IMR-90 (cell line): Measurements from ENCODE around the gene ABHD16B. TPM values are rescaled to one million over a fixed set of nuclear protein-coding genes. Genes with fewer than 3 reads are reported as not detected.
A peak's percentile ranks its signal among the peaks of the same experiment; 100 is the strongest.

ENCODE experiments used
- ATAC-seq: fragments of 200-7000 bp; cut with Tn5 transposase; 2 replicates; pipeline ENCODE4 v1.9.1; 2020; ENCODE audit warnings: low read depth, mild to moderate bottlenecking, moderate library complexity
- BruUV-seq: library from RNA; stranded (reverse); fragments of 400-500 nt; replicated peaks from 2 replicates; lab custom pipeline; 2021; lab: Mats Ljungman, UMichigan
- CTCF ChIA-PET: fragments of 300-600 bp; formaldehyde crosslinking; extraction: SDS; loops from one replicate; lab custom pipeline; 2021; ENCODE audit warnings: antibody characterized with exemption; lab: Yijun Ruan, JAX
- POLR2A ChIA-PET: fragments of 300-600 bp; sonication (Branson Sonifier 250); formaldehyde crosslinking; loops from one replicate; lab custom pipeline; 2022; ENCODE audit warnings: antibody characterized with exemption; ENCODE audit not compliant: unreplicated experiment; lab: Charles Lee
- DNase-seq: peaks from one replicate; pipeline ENCODE4 v3.0.0; 2013
- H2AFZ ChIP-seq: replicated peaks from 2 replicates; pipeline ENCODE3; 2013; ENCODE audit warnings: low read length, mild to moderate bottlenecking; ENCODE audit not compliant: poor library complexity
- H2AK5ac ChIP-seq: 2 replicates; pipeline ENCODE4 v1.6.1; 2013; ENCODE audit warnings: low read depth, low read length, inconsistent platforms
- H2AK9ac ChIP-seq: replicated peaks from 2 replicates; pipeline ENCODE3; 2013; ENCODE audit warnings: mild to moderate bottlenecking, low read depth, low read length, moderate library complexity; ENCODE audit not compliant: poor library complexity
- H2BK120ac ChIP-seq: 2 replicates; pipeline ENCODE4 v1.6.1; 2013; ENCODE audit warnings: low read depth, low read length, inconsistent platforms
- H2BK15ac ChIP-seq: 3 replicates; pipeline ENCODE4 v1.6.1; 2013; ENCODE audit warnings: low read depth, low read length, inconsistent platforms
- H2BK20ac ChIP-seq: 2 replicates; pipeline ENCODE4 v1.6.1; 2013; ENCODE audit warnings: low read depth, mild to moderate bottlenecking, inconsistent platforms, low read length, moderate library complexity
- H2BK5ac ChIP-seq: 2 replicates; pipeline ENCODE4 v1.6.1; 2013; ENCODE audit warnings: mild to moderate bottlenecking, low read depth, low read length, inconsistent platforms; ENCODE audit not compliant: poor library complexity, severe bottlenecking
- H3K14ac ChIP-seq: replicated peaks from 2 replicates; pipeline ENCODE4 v1.6.1; 2013; ENCODE audit warnings: low read depth, low read length, inconsistent platforms
- H3K18ac ChIP-seq: 2 replicates; pipeline ENCODE4 v1.6.1; 2013; ENCODE audit warnings: low read depth, low read length, control low read depth
- H3K23ac ChIP-seq: 2 replicates; pipeline ENCODE4 v1.6.1; 2013; ENCODE audit warnings: low read depth, low read length, inconsistent platforms
- H3K27ac ChIP-seq: 2 replicates; pipeline ENCODE4 v1.5.1; 2013; ENCODE audit warnings: mild to moderate bottlenecking, control low read depth, low read length; ENCODE audit not compliant: insufficient read depth
- H3K27me3 ChIP-seq: 2 replicates; pipeline ENCODE4 v1.6.1; 2013; ENCODE audit warnings: low read length; ENCODE audit not compliant: control insufficient read depth, insufficient read depth
- H3K36me3 ChIP-seq: 2 replicates; pipeline ENCODE4 v1.6.1; 2013; ENCODE audit warnings: low read length, mixed read lengths; ENCODE audit not compliant: control insufficient read depth, insufficient read depth
- H3K4ac ChIP-seq: 2 replicates; pipeline ENCODE4 v1.6.1; 2013; ENCODE audit warnings: low read depth, low read length, inconsistent platforms
- H3K4me1 ChIP-seq: 2 replicates; pipeline ENCODE4 v1.6.1; 2013; ENCODE audit warnings: low read length, mixed read lengths; ENCODE audit not compliant: control insufficient read depth, insufficient read depth
- H3K4me2 ChIP-seq: 2 replicates; pipeline ENCODE4 v1.6.1; 2013; ENCODE audit warnings: low read depth, mild to moderate bottlenecking, control low read depth, low read length, moderate library complexity
- H3K4me3 ChIP-seq: 2 replicates; pipeline ENCODE4 v1.5.1; 2013; ENCODE audit warnings: low read depth, mild to moderate bottlenecking, control low read depth, low read length, moderate library complexity; ENCODE audit not compliant: insufficient read depth
- H3K56ac ChIP-seq: 2 replicates; pipeline ENCODE4 v1.6.1; 2013; ENCODE audit warnings: low read length, inconsistent platforms; ENCODE audit not compliant: insufficient read depth; ENCODE audit errors: extremely low read depth
- H3K79me1 ChIP-seq, 2 experiments: 2 replicates each; pipeline ENCODE4 v1.6.1; 2013; ENCODE audit warnings: low read length in 2 of 2, inconsistent platforms in 1 of 2, low read depth in 1 of 2
- H3K9ac ChIP-seq: 2 replicates; pipeline ENCODE4 v1.6.1; 2013; ENCODE audit warnings: low read depth, low read length, control low read depth
- H3K9me1 ChIP-seq: 2 replicates; pipeline ENCODE4 v1.6.1; 2013; ENCODE audit warnings: low read length, inconsistent platforms; ENCODE audit not compliant: insufficient read depth
- H3K9me3 ChIP-seq: 2 replicates; pipeline ENCODE4 v1.6.1; 2013; ENCODE audit warnings: low read length; ENCODE audit not compliant: control insufficient read depth, insufficient read depth
- H4K20me1 ChIP-seq: 2 replicates; pipeline ENCODE4 v1.6.1; 2013; ENCODE audit warnings: low read length, inconsistent platforms; ENCODE audit not compliant: insufficient read depth
- H4K5ac ChIP-seq: 2 replicates; pipeline ENCODE4 v1.6.1; 2013; ENCODE audit warnings: mild to moderate bottlenecking, low read depth, low read length, control low read depth
- H4K8ac ChIP-seq, 2 experiments: 2 replicates each; pipeline ENCODE4 v1.6.1; 2013; ENCODE audit warnings: low read depth in 2 of 2, low read length in 2 of 2, control low read depth in 1 of 2, inconsistent platforms in 1 of 2
- H4K91ac ChIP-seq: 2 replicates; pipeline ENCODE4 v1.6.1; 2013; ENCODE audit warnings: low read depth, low read length, inconsistent platforms; ENCODE audit not compliant: insufficient read depth
- FOS ChIP-seq: fragments of 150-350 bp; IDR thresholded peaks from 2 replicates; pipeline ENCODE4 v1.6.1; 2016; ENCODE audit warnings: low read depth, low read length
- MAFK ChIP-seq: IDR thresholded peaks from 2 replicates; pipeline ENCODE4 v1.6.1; 2012; ENCODE audit warnings: low read depth, low read length, improper control_type of control experiment
- MAZ ChIP-seq: IDR thresholded peaks from 2 replicates; pipeline ENCODE4 v1.6.1; 2012; ENCODE audit warnings: low read depth, mild to moderate bottlenecking, low read length, improper control_type of control experiment, moderate library complexity, borderline replicate concordance
- POLR2A ChIP-seq: IDR thresholded peaks from 2 replicates; pipeline ENCODE4 v1.6.1; 2012; ENCODE audit warnings: mild to moderate bottlenecking, low read depth, low read length
- SMC3 ChIP-seq: fragments of 150-350 bp; IDR thresholded peaks from 2 replicates; pipeline ENCODE4 v1.6.1; 2016; ENCODE audit warnings: low read depth, mild to moderate bottlenecking, antibody characterized with exemption, low read length, moderate library complexity
- WGBS, 2 experiments: methylation state at CpG; one replicate each; pipeline versions ENCODE4 v1.1.5 to v1.1.7; 2013; ENCODE audit warnings: missing lambda C conversion rate in 2 of 2; ENCODE audit not compliant: insufficient read length in 1 of 2; ENCODE audit errors: extremely low coverage in 2 of 2; 5-methylcytosine and 5-hydroxymethylcytosine counted together
- dilution Hi-C: fragments of 300-500 bp; cut with HindIII; formaldehyde crosslinking; loops from one replicate; pipeline ENCODE4 v1.14.3; 2018; ENCODE audit warnings: low sequenced_read_pairs; ENCODE audit not compliant: unreplicated experiment
- in situ Hi-C: fragments of 300-500 bp; cut with MboI; formaldehyde crosslinking; loops from 3 replicates; pipeline ENCODE4 v1.14.3; 2019; ENCODE audit warnings: low sequenced_read_pairs, inconsistent platforms, mixed read lengths
- intact Hi-C: fragments of 100-400 bp; cut with micrococcal nuclease; formaldehyde crosslinking; loops from 2 replicates; pipeline ENCODE4 v1.10.0; 2022
- polyA plus RNA-seq, 3 experiments: library from polyadenylated mRNA; depleted of rRNA; stranded (reverse); fragments of >200 nt; gene quantifications; 2 replicates each; pipeline ENCODE4 v1.2.3, GENCODE V29; 2012; ENCODE audit warnings: low replicate concordance in 1 of 3
- total RNA-seq: library from RNA; depleted of rRNA; stranded (reverse); fragments of >200 nt; gene quantifications from 2 replicates; pipeline ENCODE4 v1.2.3, GENCODE V29; 2012

ABHD16B gene
- total and polyA plus RNA-seq, 2 of the 4 experiments (the other 2 are of a cell fraction) = 0.05 TPM; not detected in 1

- H4K20me1 ChIP-seq = no peaks in the 10 kb centered on the region
- H3K9me1 ChIP-seq = peaks cover 13% of the 10 kb centered on the region
- POLR2A ChIA-PET = no interaction called here
- DNase-seq (no peak), ATAC-seq (no peak)
- H4K8ac ChIP-seq = no peak overlapping the region
- no peak overlapping the region for H3K56ac ChIP-seq
- H3K79me1 ChIP-seq = peaks cover 0 to 12% of the 10 kb centered on the region in 2 experiments; a peak in 1 of 4 replicates
- no peak overlapping the region for H2BK20ac ChIP-seq
- no TSS peak for BruUV-seq
- no peak overlapping the region for H2AK5ac ChIP-seq
- peak overlapping the region; percentile 32 for H2AFZ ChIP-seq
- CTCF ChIA-PET = no interaction called here
- no peak overlapping the region for H3K27ac ChIP-seq
- in situ Hi-C loops (no loop called here), dilution Hi-C loops (no loop called here), intact Hi-C loops (no loop called here)
- 0 out of 2 replicates have a peak, but pooled peaks have one; percentile 2 for TF ChIP-seq MAFK
- TF ChIP-seq MAZ = no peak
- TF ChIP-seq SMC3 = no peak
- no peak for TF ChIP-seq FOS
- TF ChIP-seq POLR2A = no peak
- H2AK9ac ChIP-seq = no peak overlapping the region
- no peak overlapping the region for H3K4me3 ChIP-seq
- no peaks in the 10 kb centered on the region for H3K27me3 ChIP-seq
- WGBS, 2 experiments = 15% methylated on average over 2 of the region's 8 CpGs; no CpG with 5 or more reads in 1 of the 2 experiments
- no peak overlapping the region for H3K9ac ChIP-seq
- no peaks in the 10 kb centered on the region for H3K9me3 ChIP-seq
- H2BK120ac ChIP-seq = no peak overlapping the region
- H3K4ac ChIP-seq = no peak overlapping the region
- H3K4me2 ChIP-seq = no peak overlapping the region
- no peak overlapping the region for H3K14ac ChIP-seq
- H3K18ac ChIP-seq = no peak overlapping the region
- no peak overlapping the region for H2BK5ac ChIP-seq
- H3K4me1 ChIP-seq = peaks cover 24% of the 10 kb centered on the region
- no peak overlapping the region for H4K5ac ChIP-seq
- no peaks in the 10 kb centered on the region for H3K36me3 ChIP-seq
- no peak overlapping the region for H2BK15ac ChIP-seq
- no peak overlapping the region for H4K91ac ChIP-seq
- H3K23ac ChIP-seq = no peak overlapping the region
Measured at GRCh38 chr20:63837479-63837878, 23.8 kb upstream of the ABHD16B start.
